Osteocyte (in vitro differentiated cells): ENCODE data around the gene NUP98. TPM values are rescaled to one million over a fixed set of nuclear protein-coding genes. Genes with fewer than 3 reads are reported as not detected.
A peak's percentile ranks its signal among the peaks of the same experiment; 100 is the strongest.

Source experiments
- DNase-seq: peaks from one replicate; pipeline ENCODE4 v3.0.0; 2021; ENCODE audit warnings: mixed read lengths; ENCODE audit not compliant: unreplicated experiment; ENCODE audit errors: extremely low spot score
- H3K27ac Mint-ChIP-seq: one replicate; pipeline ENCODE4 v1.8.0; 2021; ENCODE audit warnings: mild to moderate bottlenecking, mixed read lengths; ENCODE audit not compliant: unreplicated experiment
- H3K27me3 Mint-ChIP-seq: one replicate; pipeline ENCODE4 v1.8.0; 2021; ENCODE audit warnings: mixed read lengths; ENCODE audit not compliant: unreplicated experiment
- H3K36me3 Mint-ChIP-seq: one replicate; pipeline ENCODE4 v1.8.0; 2021; ENCODE audit warnings: mixed read lengths; ENCODE audit not compliant: unreplicated experiment
- H3K4me1 Mint-ChIP-seq: one replicate; pipeline ENCODE4 v1.8.0; 2021; ENCODE audit warnings: mixed read lengths; ENCODE audit not compliant: unreplicated experiment
- H3K4me3 Mint-ChIP-seq: one replicate; pipeline ENCODE4 v1.8.0; 2021; ENCODE audit warnings: mild to moderate bottlenecking, moderate library complexity, mixed read lengths; ENCODE audit not compliant: unreplicated experiment
- H3K9me3 Mint-ChIP-seq: one replicate; pipeline ENCODE4 v1.8.0; 2021; ENCODE audit warnings: mixed read lengths; ENCODE audit not compliant: unreplicated experiment
- total RNA-seq: library from RNA; stranded (reverse); gene quantifications from 2 replicates; pipeline ENCODE4 v1.2.1, GENCODE V29; 2021
- TF ChIP-seq, protein P1 (sequence below): fragments of 200-600 bp; sonication (generic); IDR thresholded peaks from 2 replicates; pipeline ENCODE4 v1.5.0; 2021; ENCODE audit warnings: antibody characterized with exemption, mild to moderate bottlenecking, moderate library complexity

The NUP98 gene
- total RNA-seq, 1 donor from 2014 or later, result 68.9 TPM

- H3K9me3 Mint-ChIP-seq, result no peaks in the 10 kb centered on the region
- H3K36me3 Mint-ChIP-seq, result peaks cover 23% of the 10 kb centered on the region
- TF ChIP-seq, protein P1, sequence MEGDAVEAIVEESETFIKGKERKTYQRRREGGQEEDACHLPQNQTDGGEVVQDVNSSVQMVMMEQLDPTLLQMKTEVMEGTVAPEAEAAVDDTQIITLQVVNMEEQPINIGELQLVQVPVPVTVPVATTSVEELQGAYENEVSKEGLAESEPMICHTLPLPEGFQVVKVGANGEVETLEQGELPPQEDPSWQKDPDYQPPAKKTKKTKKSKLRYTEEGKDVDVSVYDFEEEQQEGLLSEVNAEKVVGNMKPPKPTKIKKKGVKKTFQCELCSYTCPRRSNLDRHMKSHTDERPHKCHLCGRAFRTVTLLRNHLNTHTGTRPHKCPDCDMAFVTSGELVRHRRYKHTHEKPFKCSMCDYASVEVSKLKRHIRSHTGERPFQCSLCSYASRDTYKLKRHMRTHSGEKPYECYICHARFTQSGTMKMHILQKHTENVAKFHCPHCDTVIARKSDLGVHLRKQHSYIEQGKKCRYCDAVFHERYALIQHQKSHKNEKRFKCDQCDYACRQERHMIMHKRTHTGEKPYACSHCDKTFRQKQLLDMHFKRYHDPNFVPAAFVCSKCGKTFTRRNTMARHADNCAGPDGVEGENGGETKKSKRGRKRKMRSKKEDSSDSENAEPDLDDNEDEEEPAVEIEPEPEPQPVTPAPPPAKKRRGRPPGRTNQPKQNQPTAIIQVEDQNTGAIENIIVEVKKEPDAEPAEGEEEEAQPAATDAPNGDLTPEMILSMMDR, result no peak
- H3K4me3 Mint-ChIP-seq, result no peak overlapping the region
- H3K27me3 Mint-ChIP-seq, result no peaks in the 10 kb centered on the region
- peaks cover 2% of the 10 kb centered on the region for H3K4me1 Mint-ChIP-seq
- H3K27ac Mint-ChIP-seq, result no peak overlapping the region
- DNase-seq, result no peak
These were observed 30.3 kb upstream of the NUP98 start for GRCh38 chr11:3827434-3828186.

DNA sequence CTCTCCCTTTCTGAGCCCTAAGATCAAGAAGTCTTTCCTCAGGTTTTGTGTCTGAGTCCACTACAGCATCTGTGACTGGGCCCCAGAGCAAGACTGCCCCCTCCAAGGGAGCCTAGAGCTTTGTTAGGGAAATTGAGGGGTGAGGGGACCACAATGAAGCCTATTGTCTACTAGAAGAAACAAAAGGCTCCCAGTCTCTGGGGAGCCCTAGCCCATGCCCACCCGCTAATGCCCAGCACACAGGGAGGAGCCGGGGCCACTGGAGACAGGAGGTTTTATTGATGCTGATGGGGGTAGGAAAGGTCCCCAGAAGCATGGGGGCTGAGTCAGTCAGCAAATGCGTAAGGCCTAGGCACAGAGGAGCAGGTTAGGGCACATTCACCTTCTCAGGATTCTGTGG lies 29.4 kb upstream of the NUP98 start:
- H3K27ac Mint-ChIP-seq, result no peak overlapping the region
- TF ChIP-seq, protein P1, result no peak
- no peak for DNase-seq
- H3K4me1 Mint-ChIP-seq, result peaks cover 2% of the 10 kb centered on the region
- no peak overlapping the region for H3K4me3 Mint-ChIP-seq
- H3K36me3 Mint-ChIP-seq, result peaks cover 23% of the 10 kb centered on the region
- no peaks in the 10 kb centered on the region for H3K9me3 Mint-ChIP-seq
- H3K27me3 Mint-ChIP-seq, result no peaks in the 10 kb centered on the region

DNA sequence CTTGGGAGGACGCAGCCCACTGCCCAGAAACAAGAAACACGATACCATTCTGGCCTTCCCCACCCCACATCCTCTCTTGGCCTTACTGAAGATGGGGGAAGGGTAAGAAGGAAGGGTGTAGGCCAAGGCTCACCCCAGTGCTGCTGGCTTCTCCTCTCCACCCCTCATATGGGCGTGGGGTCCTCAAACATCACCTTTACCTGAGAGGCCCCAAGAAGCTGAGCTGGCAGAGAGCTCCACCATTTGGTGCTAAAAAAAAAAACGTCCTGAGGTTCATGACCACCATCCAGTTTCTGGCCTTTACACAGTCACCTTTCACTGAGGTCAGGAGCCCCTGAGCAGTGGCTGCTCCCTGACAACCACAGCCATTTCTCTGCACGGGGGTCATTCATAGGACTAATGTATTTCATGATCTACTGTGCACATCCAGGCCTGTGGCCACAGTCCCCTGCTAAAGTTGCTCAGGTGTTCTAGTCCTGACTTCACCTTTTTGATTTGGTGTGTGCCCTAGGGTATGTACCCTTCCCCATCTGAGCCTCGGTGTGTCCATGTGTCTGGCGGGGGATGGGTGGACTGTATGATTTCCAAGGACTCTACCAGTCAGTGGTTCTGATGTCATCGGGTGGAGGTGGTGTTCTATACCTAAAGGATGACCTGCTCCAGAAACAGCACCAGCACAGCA lies 28.3 kb upstream of the NUP98 start:
- no peak for DNase-seq
- no peaks in the 10 kb centered on the region for H3K9me3 Mint-ChIP-seq
- TF ChIP-seq, protein P1, result no peak
- H3K4me3 Mint-ChIP-seq, result no peak overlapping the region
- H3K4me1 Mint-ChIP-seq, result peaks cover 2% of the 10 kb centered on the region
- H3K36me3 Mint-ChIP-seq, result peaks cover 19% of the 10 kb centered on the region
- no peaks in the 10 kb centered on the region for H3K27me3 Mint-ChIP-seq
- no peak overlapping the region for H3K27ac Mint-ChIP-seq

DNA sequence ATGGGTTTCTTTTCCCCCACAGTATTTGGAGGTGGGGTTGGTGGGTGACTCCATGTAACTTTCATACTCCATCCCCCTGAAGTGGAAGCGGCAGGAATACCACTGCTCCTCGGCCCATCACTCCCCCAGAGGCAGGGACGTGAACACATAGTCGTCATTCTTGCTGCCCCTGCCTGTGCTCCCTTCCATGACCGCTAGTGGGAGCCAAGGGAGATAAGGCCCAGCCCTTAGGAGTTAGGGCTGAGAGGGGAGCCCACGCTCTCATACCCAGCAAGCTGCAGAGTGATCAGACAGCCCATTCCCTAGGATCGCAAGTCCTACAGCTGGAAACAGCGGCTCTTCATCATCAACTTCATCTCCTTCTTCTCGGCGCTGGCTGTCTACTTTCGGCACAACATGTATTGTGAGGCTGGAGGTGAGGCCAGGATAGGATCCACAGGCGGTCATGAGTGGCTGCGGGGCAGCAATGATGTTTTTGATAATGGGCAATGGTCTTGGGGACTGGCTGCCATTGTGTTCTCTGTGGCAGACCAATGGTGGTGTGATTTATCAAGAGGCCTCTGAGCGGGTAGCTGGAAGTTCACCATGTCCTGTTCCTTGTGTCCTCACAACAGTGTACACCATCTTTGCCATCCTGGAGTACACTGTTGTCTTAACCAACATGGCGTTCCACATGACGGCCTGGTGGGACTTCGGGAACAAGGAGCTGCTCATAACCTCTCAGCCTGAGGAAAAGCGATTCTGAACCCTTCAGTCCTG lies 27.5 kb upstream of the NUP98 start:
- Mint-ChIP-seq H3K36me3 (peaks cover 16% of the 10 kb centered on the region), H3K27me3 (no peaks in the 10 kb centered on the region), H3K4me3 (no peak overlapping the region), H3K27ac (no peak overlapping the region), H3K9me3 (no peaks in the 10 kb centered on the region), H3K4me1 (peaks cover 2% of the 10 kb centered on the region)
- DNase-seq, result no peak
- TF ChIP-seq, protein P1, result peak; percentile 49
